HepG2 (cell line): ENCODE measurements around the gene HES1. TPM values are rescaled to one million over a fixed set of nuclear protein-coding genes. Genes with fewer than 3 reads are reported as not detected.

Experiments used
- CHCHD3 ChIP-seq: sonication (generic); formaldehyde crosslinking; IDR thresholded peaks from 2 replicates; pipeline ENCODE4 v1.8.0; 2022; ENCODE audit warnings: mild to moderate bottlenecking, missing genetic modification reagents, moderate library complexity
- FOXO4 ChIP-seq: sonication (generic); formaldehyde crosslinking; conservative IDR thresholded peaks from 2 replicates; pipeline ENCODE4 v1.8.1; 2023; ENCODE audit warnings: missing genetic modification reagents
- HES4 ChIP-seq: sonication (generic); formaldehyde crosslinking; IDR thresholded peaks from 2 replicates; pipeline ENCODE4 v1.9.0; 2021; ENCODE audit warnings: mild to moderate bottlenecking, missing genetic modification reagents, borderline replicate concordance
- KLF11 ChIP-seq: IDR thresholded peaks from 2 replicates; pipeline ENCODE4 v1.6.1; 2016; ENCODE audit warnings: missing compliant biosample characterization
- MLLT10 ChIP-seq: sonication (generic); formaldehyde crosslinking; IDR thresholded peaks from 2 replicates; pipeline ENCODE4 v1.4.0; 2020; ENCODE audit warnings: missing genetic modification reagents
- NR1H2 ChIP-seq: sonication (generic); formaldehyde crosslinking; IDR thresholded peaks from 2 replicates; pipeline ENCODE4 v1.8.1; 2022; ENCODE audit warnings: low read depth, missing genetic modification reagents, borderline replicate concordance
- PHF20 ChIP-seq: sonication (generic); formaldehyde crosslinking; IDR thresholded peaks from 2 replicates; pipeline ENCODE4 v1.5.0; 2020; ENCODE audit warnings: mild to moderate bottlenecking, missing genetic modification reagents
- RARG ChIP-seq: sonication (generic); formaldehyde crosslinking; IDR thresholded peaks from 2 replicates; pipeline ENCODE4 v1.4.0; 2020; ENCODE audit warnings: low read depth, mild to moderate bottlenecking, missing genetic modification reagents
- RXRB ChIP-seq: IDR thresholded peaks from 2 replicates; pipeline ENCODE4 v1.6.1; 2016; ENCODE audit warnings: borderline replicate concordance, missing genetic modification reagents, missing compliant biosample characterization
- TFAP4 ChIP-seq: sonication (generic); IDR thresholded peaks from 2 replicates; pipeline ENCODE4 v1.6.1; 2016; ENCODE audit warnings: low read depth, borderline replicate concordance
- TIGD3 ChIP-seq: sonication (generic); formaldehyde crosslinking; IDR thresholded peaks from 2 replicates; pipeline ENCODE4 v1.5.1; 2020; ENCODE audit warnings: mild to moderate bottlenecking, missing genetic modification reagents, borderline replicate concordance
- U2AF2 ChIP-seq: fragments of 200-400 bp; formaldehyde crosslinking; IDR thresholded peaks from 2 replicates; pipeline ENCODE4 v1.6.1; 2017; ENCODE audit warnings: low read depth, mild to moderate bottlenecking, low read length
- ZBTB10 ChIP-seq: sonication (generic); formaldehyde crosslinking; IDR thresholded peaks from 2 replicates; pipeline ENCODE4 v1.4.0; 2020; ENCODE audit warnings: missing genetic modification reagents, borderline replicate concordance
- ZEB1 ChIP-seq: IDR thresholded peaks from 2 replicates; pipeline ENCODE4 v1.6.1; 2012; ENCODE audit warnings: mild to moderate bottlenecking, low read depth, inconsistent platforms; ENCODE audit not compliant: insufficient replicate concordance
- ZNF282 ChIP-seq: fragments of 450-650 bp; IDR thresholded peaks from 2 replicates; pipeline ENCODE4 v1.6.1; 2018; ENCODE audit not compliant: partially characterized antibody
- ZNF552 ChIP-seq: sonication (generic); formaldehyde crosslinking; IDR thresholded peaks from 2 replicates; pipeline ENCODE4 v1.9.0; 2022; ENCODE audit warnings: missing genetic modification reagents, mild to moderate bottlenecking, borderline replicate concordance
- ZNF616 ChIP-seq: sonication (generic); formaldehyde crosslinking; IDR thresholded peaks from 2 replicates; pipeline ENCODE4 v1.5.0; 2020; ENCODE audit warnings: low read depth, mild to moderate bottlenecking, missing genetic modification reagents
- ZNF83 ChIP-seq: sonication (generic); formaldehyde crosslinking; IDR thresholded peaks from 2 replicates; pipeline ENCODE4 v1.4.0; 2020; ENCODE audit warnings: missing genetic modification reagents, mild to moderate bottlenecking, borderline replicate concordance
- ZNF883 ChIP-seq: sonication (generic); formaldehyde crosslinking; IDR thresholded peaks from 2 replicates; pipeline ENCODE4 v1.5.1; 2020; ENCODE audit warnings: mild to moderate bottlenecking, missing genetic modification reagents; ENCODE audit errors: not compliant biosample characterization
- polyA plus RNA-seq, 8 experiments: library from polyadenylated mRNA; depleted of rRNA in 3 of 8; stranded (reverse) in 7 of 8; unstranded in 1 of 8; fragments of >200 nt; fragmentation: Illumina TruSeq in 4 of 8; extraction: Trizol in 4 of 8; gene quantifications; 2 replicates each; pipeline versions ENCODE4 v1.2.1 to v1.2.3, GENCODE V29; 2011 to 2016; ENCODE audit warnings: low read depth in 4 of 8, missing spikeins in 1 of 8, mixed read lengths in 1 of 8; ENCODE audit not compliant: insufficient read depth in 1 of 8
- total RNA-seq, 5 experiments: library from RNA; depleted of rRNA; stranded (reverse); fragments of >200 nt; fragmentation: Illumina TruSeq; extraction: Trizol; gene quantifications; 2 replicates each; pipeline ENCODE4 v1.2.3, GENCODE V29; 2016; ENCODE audit warnings: low read depth in 1 of 5
- TF ChIP-seq, protein P1 (sequence below): sonication (generic); formaldehyde crosslinking; IDR thresholded peaks from 2 replicates; pipeline ENCODE4 v1.5.0; 2020; ENCODE audit warnings: mild to moderate bottlenecking, missing genetic modification reagents

The HES1 gene
- total and polyA plus RNA-seq, 2 of the 13 experiments (the other 11 are each of a cell fraction or from before 2014, with no cell fraction given): 15.4 to 19.8 TPM

GRCh38 chr3:194141415-194142155 lies 5.6 kb downstream of the HES1 start (continued):
- TF ChIP-seq NR1H2 (CRISPR knock-in tag) (no peak), FOXO4 (CRISPR knock-in tag) (no peak), ZNF552 (CRISPR knock-in tag) (peak; percentile 88; the same call in 1 of the 2 replicates), PHF20 (no peak), ZNF883 (no peak), ZNF282 (no peak), ZNF616 (CRISPR knock-in tag) (no peak), U2AF2 (no peak), TFAP4 (no peak; the same call in 1 of the 2 replicates), ZEB1 (no peak), ZNF83 (CRISPR knock-in tag) (no peak), TIGD3 (no peak), RARG (CRISPR knock-in tag) (no peak), ZBTB10 (CRISPR knock-in tag) (no peak), CHCHD3 (CRISPR knock-in tag) (no peak), MLLT10 (CRISPR knock-in tag) (no peak), RXRB (CRISPR knock-in tag) (peak; percentile 34; the same call in 1 of the 2 replicates), KLF11 (CRISPR knock-in tag) (no peak), HES4 (CRISPR knock-in tag) (peak; percentile 48; the same call in 1 of the 2 replicates)
- TF ChIP-seq, protein P1, sequence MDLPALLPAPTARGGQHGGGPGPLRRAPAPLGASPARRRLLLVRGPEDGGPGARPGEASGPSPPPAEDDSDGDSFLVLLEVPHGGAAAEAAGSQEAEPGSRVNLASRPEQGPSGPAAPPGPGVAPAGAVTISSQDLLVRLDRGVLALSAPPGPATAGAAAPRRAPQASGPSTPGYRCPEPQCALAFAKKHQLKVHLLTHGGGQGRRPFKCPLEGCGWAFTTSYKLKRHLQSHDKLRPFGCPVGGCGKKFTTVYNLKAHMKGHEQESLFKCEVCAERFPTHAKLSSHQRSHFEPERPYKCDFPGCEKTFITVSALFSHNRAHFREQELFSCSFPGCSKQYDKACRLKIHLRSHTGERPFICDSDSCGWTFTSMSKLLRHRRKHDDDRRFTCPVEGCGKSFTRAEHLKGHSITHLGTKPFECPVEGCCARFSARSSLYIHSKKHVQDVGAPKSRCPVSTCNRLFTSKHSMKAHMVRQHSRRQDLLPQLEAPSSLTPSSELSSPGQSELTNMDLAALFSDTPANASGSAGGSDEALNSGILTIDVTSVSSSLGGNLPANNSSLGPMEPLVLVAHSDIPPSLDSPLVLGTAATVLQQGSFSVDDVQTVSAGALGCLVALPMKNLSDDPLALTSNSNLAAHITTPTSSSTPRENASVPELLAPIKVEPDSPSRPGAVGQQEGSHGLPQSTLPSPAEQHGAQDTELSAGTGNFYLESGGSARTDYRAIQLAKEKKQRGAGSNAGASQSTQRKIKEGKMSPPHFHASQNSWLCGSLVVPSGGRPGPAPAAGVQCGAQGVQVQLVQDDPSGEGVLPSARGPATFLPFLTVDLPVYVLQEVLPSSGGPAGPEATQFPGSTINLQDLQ (CRISPR knock-in tag): 0 out of 2 replicates have a peak, but pooled peaks have one; percentile 53
